Occipital lobe (tissue), 3 donors: ENCODE results near the gene PDE6G. TPM values are rescaled to one million over a fixed set of nuclear protein-coding genes. Genes with fewer than 3 reads are reported as not detected.
"Not testable (repeated sequence)": the region's sequence is repeated elsewhere in the genome, so short reads cannot be mapped to it uniquely, and the experiment has no call there.

Source experiments
- DNase-seq: peaks from one replicate; lab custom pipeline; 2025; lab: John Stamatoyannopoulos, UW
- small RNA-seq: library from RNA; depleted of rRNA; stranded (forward); fragments of <200 nt; gene quantifications from one replicate; pipeline ENCODE3, GENCODE V24; 2014
- total RNA-seq: library from RNA; depleted of rRNA; stranded (reverse); fragments of >200 nt; gene quantifications from one replicate; pipeline ENCODE4 v1.2.3, GENCODE V29; 2014

The PDE6G gene
- total RNA-seq, 1 donor from 2014 or later, result not detected

GRCh38 chr17:81635431-81635830, 20.9 kb downstream of the PDE6G start:
- no peak for DNase-seq

DNA sequence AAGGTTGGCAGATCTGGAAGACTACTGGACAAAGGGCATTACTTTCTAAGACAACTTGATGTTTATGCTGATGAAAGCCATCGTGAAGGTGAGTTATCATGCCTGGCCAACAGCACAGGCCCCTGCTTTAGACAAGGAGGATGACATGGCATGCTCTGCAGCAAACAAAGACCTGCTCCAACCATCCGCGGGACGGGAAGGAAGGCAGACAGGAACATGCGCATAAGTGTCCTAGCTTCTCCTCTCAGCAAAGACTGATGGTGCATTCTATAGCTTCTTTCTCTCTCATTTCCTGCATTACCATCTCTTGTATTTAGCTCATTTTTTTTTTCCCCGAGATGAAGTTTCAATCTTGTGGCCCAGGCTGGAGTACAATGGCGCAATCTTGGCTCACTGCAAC, 24.9 kb downstream of the PDE6G start:
- no peak for DNase-seq

- DNase-seq, result no peak
Observed at GRCh38 chr17:81630274-81630673, 26.1 kb downstream of the PDE6G start.

DNA sequence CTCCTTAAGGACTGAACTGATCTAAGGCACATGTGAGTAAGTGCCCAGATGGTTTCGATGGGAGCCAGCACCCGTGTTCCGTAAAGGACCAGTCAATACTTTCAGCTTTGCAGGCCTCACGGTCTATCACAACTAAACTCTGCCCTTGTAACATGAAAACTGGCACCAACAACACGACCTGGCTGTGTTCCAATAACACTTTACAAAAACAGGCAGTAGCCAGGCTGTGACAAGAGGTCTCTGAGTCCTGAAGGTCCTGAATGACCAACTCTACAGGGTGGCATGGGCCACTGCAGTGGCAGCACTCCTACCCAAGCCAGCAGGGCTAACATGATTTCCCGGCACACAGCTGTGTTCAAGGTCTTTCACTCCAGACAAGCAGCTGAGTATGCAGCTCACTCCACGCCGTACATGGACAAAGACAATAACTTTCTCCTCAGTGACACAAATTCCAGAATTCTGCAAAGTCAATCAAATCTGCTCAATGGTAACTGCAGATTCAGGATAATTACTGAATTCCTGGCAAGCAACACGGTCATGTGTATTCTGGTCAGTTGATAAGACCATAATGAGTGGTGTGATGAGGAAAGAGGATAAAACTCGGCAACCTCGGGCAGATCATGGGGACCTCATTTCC, 34.7 kb downstream of the PDE6G start:
- no peak for DNase-seq

- DNase-seq, result not testable (repeated sequence)
Observed at GRCh38 chr17:81618307-81618706, 38.0 kb downstream of the PDE6G start.

- DNase-seq, result no peak
Observed at GRCh38 chr17:81616877-81617276, 39.5 kb downstream of the PDE6G start.

DNA sequence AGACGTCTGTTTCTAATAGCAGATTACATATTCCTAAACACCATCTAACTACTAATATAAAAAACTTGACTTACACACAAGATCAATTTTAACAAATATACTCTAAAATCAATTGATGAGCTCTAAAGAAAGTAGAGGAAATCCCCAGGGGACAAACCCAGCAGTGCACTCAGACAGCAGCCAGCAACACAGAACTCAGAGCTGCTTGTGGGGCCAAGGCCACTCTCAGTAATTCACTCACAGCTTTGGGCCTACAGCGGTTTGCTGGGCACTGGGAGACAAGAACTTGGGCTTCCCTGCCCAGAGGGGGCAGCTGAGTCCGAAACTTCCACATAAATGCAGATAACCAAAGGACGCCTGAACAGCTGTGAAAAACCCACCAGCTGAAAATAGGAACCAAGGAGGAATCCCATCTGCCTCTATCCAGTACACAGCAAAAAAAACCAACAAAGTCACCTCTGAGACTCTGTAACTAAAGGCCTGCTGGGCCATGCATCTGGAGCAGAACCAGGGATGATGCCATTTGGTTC, 40.9 kb downstream of the PDE6G start:
- DNase-seq, result no peak

DNA sequence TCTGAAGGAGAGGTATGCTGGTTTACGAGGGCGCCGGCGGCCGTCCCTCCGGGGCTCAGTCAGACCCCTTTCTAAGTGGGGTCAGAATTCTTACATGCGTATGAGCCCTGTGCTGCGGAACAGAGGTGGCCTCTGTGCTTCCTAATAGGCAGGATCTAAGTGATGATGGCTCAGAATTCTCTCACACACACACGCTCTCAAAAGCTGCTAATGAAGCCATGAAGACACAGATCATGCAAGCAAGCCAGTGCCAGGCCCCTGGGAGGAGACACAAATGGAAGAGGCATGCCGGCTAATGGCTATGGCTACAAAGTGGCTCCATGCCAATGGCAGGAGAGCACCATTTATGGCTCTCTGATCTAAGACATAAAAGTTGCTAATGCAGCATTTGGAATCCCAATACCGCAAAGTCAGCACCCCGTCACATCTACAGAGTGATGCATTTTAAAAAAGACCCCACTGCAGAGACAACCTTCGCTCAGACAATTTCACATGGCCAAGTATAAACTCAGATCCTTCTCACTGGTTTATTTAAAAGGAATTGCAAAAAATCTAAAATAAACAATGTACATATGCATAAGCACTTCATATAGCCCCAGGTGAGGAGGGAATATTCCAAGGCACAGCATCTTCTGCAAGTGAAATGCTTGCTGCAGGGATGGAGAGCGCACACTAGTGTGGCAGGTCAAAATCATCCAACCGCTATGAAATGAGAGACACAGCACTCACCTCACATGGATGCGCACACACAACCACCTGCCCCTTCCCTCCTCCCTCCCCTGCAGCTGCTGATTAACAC, 44.0 kb downstream of the PDE6G start:
- no peak for DNase-seq

DNA sequence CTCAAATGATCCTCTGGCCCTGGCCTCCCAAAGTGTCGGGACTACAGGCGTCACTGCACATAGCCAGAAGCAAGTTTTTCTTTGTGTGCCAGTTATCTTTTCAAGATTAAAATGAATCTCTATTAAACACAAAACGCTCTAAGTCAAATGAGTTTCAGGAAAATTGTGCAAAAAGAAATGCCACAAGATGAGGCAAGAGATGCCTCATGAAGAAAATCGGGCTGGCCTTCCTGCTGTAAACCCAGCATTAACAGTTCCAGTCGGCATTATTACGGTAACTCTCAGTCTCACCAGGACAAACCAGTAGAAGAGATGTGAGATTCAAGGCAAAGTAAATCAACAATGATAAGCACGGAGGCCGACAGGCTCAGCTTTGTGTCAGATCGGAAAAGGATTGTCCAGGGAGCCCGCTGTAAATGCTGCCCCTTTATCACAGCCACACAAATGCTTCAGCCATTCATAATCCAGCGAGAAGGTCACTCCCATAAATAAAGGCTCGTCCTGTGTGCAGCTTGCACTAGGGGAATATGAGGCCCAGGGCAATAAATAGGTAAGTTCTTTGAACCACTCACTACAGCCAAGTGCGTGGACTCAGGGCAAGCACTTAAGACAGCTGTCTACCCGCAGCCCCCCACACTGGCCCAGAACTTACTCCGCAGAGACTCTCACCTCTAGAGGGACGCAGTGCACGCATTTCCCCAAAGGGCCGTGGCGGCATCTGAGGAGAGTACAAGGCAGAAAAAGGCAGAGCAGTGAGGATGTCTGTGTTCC, 46.6 kb downstream of the PDE6G start:
- DNase-seq, result no peak

GRCh38 chr17:81608605-81609004, 47.7 kb downstream of the PDE6G start:
- no peak for DNase-seq

DNA sequence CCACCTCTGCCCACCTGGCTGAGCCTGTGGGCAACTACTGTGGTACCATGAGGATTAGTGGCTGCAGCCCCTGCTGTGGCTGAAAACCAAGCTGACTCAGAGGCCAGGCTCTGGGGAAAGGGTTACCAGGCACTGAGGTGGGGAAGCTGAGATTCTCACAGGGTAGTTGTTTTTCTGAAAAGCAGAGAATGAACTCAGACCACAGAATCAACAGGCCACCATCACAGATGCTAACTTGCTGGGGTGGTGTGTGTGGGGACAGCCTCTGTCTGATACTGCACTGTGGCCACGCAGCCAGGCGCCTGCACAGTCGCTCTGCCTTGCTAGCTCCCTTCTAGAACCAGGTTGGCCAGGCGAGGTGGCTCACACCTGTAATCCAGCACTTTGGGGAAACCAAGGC, 48.3 kb downstream of the PDE6G start:
- no peak for DNase-seq

DNA sequence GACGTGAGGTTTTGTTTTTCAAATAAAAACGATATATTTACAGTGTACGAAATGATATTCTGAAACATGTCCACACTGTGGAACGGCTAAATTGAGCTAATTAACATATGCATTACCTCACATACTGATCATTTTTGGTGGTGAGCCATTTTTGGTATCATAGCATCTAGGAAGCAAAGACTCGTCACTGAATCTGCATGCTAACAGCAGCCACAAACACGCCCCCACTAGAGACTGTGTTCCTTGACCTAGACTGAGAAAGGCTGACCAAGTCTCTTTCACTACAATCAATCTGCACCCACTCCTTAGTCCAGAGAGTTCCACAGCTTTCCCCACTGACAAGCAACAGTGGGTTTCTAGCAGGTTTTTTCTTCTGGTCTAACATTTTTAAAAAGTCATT, 48.9 kb downstream of the PDE6G start:
- no peak for DNase-seq

- no peak for DNase-seq
Observed at GRCh38 chr17:81603846-81604610, 52.3 kb downstream of the PDE6G start.

GRCh38 chr17:81601525-81602120, 54.7 kb downstream of the PDE6G start:
- no peak for DNase-seq

Small RNA genes within 50 kb of the gene (small RNA-seq; reads per million reads assigned to genes)
- not detected for gene MIR6786

Other genes starting within 250 kb of the PDE6G start
- 3,469 TPM for gene ACTG1, start 143.7 kb downstream of the PDE6G start, total RNA-seq
- gene FSCN2, start 128.2 kb downstream of the PDE6G start, total RNA-seq, result 5.6 TPM
- 24.2 TPM for gene FAAP100, start 104.2 kb downstream of the PDE6G start, total RNA-seq
- gene NPLOC4, start 19.4 kb downstream of the PDE6G start, total RNA-seq, result 39.5 TPM
- 0.16 TPM for gene TSPAN10, start 19.3 kb downstream of the PDE6G start, total RNA-seq
- 5.5 TPM for gene OXLD1, start 10.1 kb upstream of the PDE6G start, total RNA-seq
- gene CCDC137, start 10.2 kb upstream of the PDE6G start, total RNA-seq, result 3.9 TPM
- 34.0 TPM for gene ARL16, start 27.3 kb upstream of the PDE6G start, total RNA-seq
- 37.6 TPM for gene HGS, start 27.5 kb upstream of the PDE6G start, total RNA-seq
- 4.7 TPM for gene MRPL12, start 46.8 kb upstream of the PDE6G start, total RNA-seq
- gene SLC25A10, start 55.7 kb upstream of the PDE6G start, total RNA-seq, result 4.2 TPM
- not detected for gene GCGR, start 147.6 kb upstream of the PDE6G start, total RNA-seq
- 85.9 TPM for gene MCRIP1, start 176.7 kb upstream of the PDE6G start, total RNA-seq
- not detected for gene PPP1R27, start 178.5 kb upstream of the PDE6G start, total RNA-seq
- gene P4HB, start 204.0 kb upstream of the PDE6G start, total RNA-seq, result 57.4 TPM
- 22.9 TPM for gene ARHGDIA, start 214.8 kb upstream of the PDE6G start, total RNA-seq
- gene ALYREF, start 235.0 kb upstream of the PDE6G start, total RNA-seq, result 78.3 TPM
- 43.0 TPM for gene ANAPC11, start 235.2 kb upstream of the PDE6G start, total RNA-seq
- gene NPB, start 245.7 kb upstream of the PDE6G start, total RNA-seq, result 2.0 TPM